ENCODE results near the gene EHD4.

Gene EHD4

DNA sequence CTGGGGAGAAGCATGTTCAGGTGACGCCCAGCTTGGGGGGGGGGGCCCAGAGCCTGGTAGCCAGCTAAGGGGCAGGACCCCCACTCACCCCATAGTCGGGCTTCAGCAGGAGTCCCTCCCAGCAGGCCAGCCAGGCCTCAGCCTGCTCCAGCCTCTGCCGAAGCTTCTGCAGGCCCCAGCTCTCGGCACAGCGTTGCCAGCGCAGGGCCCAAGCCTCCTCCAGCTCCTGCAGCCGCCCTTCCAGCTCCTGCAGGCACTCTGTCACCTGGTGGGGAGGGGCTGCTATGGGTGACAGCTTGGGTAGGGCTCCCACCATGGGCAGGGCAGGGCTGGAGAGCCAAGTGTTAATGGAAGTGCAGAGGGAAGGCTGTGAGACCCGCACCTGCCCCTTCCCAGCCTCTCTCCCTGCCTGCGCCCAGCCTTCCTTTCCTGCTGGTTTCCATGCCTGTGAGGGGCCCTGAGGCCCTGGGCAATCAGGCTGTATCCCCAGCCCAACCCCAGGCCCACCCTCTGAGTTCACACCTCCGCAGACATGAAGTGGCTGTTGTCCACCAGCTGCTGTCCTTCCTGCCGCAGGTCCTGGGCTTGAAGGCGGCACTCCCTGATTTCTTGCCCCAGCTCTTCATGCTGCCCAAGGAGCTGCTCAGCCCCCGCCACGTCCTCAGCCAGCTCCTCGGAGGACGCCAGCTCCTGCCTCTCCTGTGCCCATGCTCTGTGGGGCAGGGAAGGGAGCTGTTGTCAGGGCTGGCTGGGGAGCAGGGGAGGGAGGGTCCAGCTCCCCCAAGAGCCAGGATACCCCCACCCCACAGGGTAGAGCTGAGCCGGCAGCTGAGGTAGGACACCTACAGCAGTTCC lies 119.4 kb downstream of the EHD4 start:
- DNase-seq: no peak

DNA sequence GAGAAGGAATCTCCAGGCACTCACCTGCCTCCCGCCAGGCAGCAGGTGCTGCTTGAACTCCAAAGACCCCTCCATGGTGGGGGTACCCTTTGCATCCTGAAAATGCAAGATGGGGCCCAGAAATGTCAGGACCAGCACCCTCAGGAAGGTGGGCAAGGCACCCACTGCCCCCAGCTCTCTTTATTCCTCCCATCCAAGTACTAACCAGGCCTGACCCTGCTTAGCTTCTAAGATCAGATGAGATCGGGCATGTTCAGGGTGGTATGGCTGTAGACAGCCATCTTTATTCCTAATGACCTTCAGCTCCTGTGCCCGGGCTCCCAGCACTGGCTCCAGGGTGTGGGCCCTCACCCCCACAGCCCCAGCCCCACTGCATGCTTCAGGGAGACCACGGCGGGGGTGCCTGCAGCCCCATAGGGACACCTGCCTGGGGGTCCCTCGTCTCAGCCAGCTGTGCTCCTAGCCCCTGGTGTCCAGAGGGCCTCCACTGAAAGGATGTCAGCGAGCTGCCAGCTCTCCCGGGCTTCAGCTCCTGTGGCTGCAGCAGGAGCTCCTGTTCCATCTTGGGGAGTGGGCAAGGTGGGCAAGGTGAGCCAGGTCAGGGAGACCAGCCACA lies 120.5 kb downstream of the EHD4 start:
- DNase-seq: no peak

GRCh38 chr15:41851167-41851523 lies 121.2 kb downstream of the EHD4 start:
- DNase-seq: no peak

GRCh38 chr15:41850482-41851166 lies 121.7 kb downstream of the EHD4 start:
- no peak for DNase-seq

DNA sequence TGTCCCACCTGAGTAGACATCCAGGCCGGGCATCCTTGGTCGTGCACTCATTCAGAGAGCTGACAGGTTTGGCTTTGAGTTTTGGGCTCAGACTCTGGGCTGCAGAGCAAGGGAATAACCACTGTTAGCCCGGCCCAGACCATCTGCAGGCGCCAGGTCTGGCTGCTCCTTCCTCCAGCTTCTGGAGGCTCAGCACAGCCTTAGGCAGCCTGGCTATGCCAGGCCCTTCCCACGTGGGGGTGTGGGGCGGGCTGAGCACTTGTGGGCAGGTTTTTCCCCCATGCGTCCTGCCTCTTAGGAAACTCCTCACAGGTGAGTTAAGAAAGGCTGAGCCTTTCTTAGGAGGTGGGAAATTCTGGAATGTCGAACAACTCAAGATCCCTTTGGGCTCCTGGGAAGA lies 122.5 kb downstream of the EHD4 start:
- DNase-seq: no peak

DNA sequence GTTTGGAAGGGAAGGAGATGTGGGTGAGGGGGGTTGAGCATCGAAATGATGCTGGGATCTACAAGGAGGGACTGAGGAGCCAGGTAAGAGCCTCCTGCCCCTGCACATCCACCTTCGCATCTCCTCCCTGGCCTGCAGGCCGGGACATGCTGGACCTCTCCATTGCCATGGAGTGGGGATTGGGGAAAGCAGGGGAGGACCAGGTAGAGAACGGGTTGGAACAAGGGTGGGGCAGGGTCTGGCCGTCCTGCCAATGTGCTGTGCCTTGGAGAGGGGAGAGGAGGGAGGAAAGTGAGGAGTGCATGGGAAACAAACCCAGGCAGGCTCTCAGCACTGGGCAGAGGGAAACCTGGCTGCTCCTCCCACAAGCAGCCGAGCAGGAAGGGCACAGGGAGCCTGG lies 123.2 kb downstream of the EHD4 start:
- DNase-seq: no peak

DNA sequence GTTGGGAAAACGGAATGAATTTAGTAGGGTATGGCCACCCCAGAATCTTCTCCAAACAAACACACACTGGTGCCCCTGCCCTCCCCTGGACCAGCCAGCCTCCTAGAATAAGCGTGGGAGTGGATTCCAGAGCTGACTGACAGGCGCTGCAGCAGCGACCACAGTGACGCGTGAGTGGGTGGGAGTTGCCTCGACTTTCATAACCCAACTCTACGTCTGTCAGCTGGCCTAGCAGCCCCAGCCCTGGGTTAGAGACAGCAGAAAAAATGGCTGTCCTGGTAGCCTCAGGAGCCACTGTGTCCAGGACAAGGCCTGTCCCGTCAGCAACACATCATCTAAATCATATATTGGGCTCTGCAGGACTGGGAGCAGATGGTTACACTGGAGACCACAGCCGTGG lies 123.7 kb downstream of the EHD4 start:
- DNase-seq: no peak

- no peak for DNase-seq
Measured at GRCh38 chr15:41847981-41848380, 124.4 kb downstream of the EHD4 start.

DNA sequence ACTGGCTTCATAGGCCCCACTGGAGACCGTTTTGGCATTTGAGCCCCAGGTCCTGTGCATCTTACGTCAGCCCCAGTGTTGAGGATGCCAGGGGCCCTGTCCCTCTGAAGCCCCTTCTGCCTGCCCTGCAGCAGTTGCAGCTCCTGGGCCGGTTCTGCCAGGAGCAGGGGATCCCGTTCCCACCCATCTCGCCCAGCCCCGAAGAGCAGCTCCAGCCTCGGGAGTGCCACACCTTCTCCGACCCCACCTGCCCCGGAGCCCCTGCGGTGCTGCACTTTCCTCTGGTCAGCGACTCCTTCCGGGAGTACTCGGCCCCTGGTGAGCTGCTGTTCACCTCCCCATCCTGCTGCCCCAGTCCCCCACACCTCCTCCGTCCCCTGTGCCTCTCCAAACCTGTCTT lies 125.2 kb downstream of the EHD4 start:
- no peak for DNase-seq
